ENCODE measurements around the gene TAF1. TPM values are rescaled to one million over a fixed set of nuclear protein-coding genes. Genes with fewer than 3 reads are reported as not detected.

TAF1 gene
- total and polyA plus RNA-seq, 2 donors (not counting 3 experiments of a cell fraction or from before 2014, with no cell fraction given), result 8.2 to 41.0 TPM

DNA sequence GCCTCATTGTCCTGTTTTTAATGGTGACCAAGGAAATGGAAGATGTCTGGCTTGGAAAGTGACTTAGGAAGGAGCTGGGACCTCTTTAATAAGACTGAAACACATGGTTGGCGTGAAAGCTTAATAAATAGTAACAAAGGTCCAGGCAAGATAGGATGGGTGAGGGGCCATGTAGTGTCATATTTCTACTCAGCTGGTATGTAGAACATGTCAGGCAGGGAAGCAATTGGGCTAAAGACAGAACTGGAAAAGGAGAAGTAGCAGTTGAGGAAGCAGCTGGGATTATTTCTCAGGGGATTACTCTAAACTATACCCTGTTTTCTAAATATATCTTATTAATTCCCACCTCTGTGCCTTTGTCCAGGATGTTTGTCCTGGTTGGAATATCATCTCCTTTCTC lies 46.0 kb upstream of the TAF1 start:
- intact Hi-C loops (cut with micrococcal nuclease), result no loop called here
- Histone ChIP-seq H3K27ac (ENCODE audit: insufficient read depth, low read depth, low read length) (no peak overlapping the region), H3K4me1 (ENCODE audit: control insufficient read depth, extremely low read depth, insufficient read depth, low read length) (no peaks in the 10 kb centered on the region), H3K9me1 (replicated peaks; ENCODE audit: control insufficient read depth, extremely low read depth, insufficient read depth, low read length) (no peaks in the 10 kb centered on the region), H3K36me3 (ENCODE audit: control insufficient read depth in 2 of 2, extremely low read depth in 1 of 2, insufficient read depth in 2 of 2, low read length in 2 of 2) (no peaks in the 10 kb centered on the region), H3K4me2 (ENCODE audit: insufficient read depth, low read length) (no peak overlapping the region), H3K4me3 (replicated peaks in 1 of 3; ENCODE audit: insufficient read depth in 1 of 3, low read depth in 1 of 3, low read length in 3 of 3) (no peak overlapping the region), H3K27me3 (ENCODE audit: control insufficient read depth in 2 of 2, insufficient read depth in 2 of 2, low read length in 2 of 2) (no peaks in the 10 kb centered on the region), H3K9me3 (replicated peaks; ENCODE audit: control insufficient read depth, insufficient read depth, low read length) (no peaks in the 10 kb centered on the region), H3K79me2 (ENCODE audit: control insufficient read depth, insufficient read depth, low read length) (no peaks in the 10 kb centered on the region), H3K9ac (replicated peaks; ENCODE audit: extremely low read depth, insufficient read depth, low read length) (no peak overlapping the region), H2AFZ (ENCODE audit: low read depth, low read length) (no peak overlapping the region), H4K20me1 (replicated peaks; ENCODE audit: control insufficient read depth, extremely low read depth, insufficient read depth, low read length) (no peaks in the 10 kb centered on the region)
- ChIA-PET CTCF (interaction anchor here (1.0 kb wide), 1 partner anchor 37 kb away, joined by 4 read pairs; the partner anchor contains the start of gene NONO), POLR2A (interaction anchor here (0.6 kb wide), 1 partner anchor 46 kb away, joined by 3 read pairs; the partner anchor contains the start of gene TAF1)
- dilution Hi-C loops (cut with MboI; ENCODE audit: extremely low pct_ligation_motif_present, low sequenced_read_pairs), result no loop called here
- TF ChIP-seq MYC (IDR thresholded peaks at IDR 0.05; ENCODE audit: low read depth, low read length) (no peak), EZH2 (IDR thresholded peaks at IDR 0.05; ENCODE audit: borderline replicate concordance, low read depth, low read length, severe bottlenecking) (no peak), POLR2A (IDR thresholded peaks at IDR 0.05; ENCODE audit: low read depth, low read length) (no peak), FOS (IDR thresholded peaks at IDR 0.05; ENCODE audit: borderline replicate concordance, insufficient read depth, low read length) (no peak), JUN (IDR thresholded peaks at IDR 0.05; ENCODE audit: borderline replicate concordance, insufficient read depth, insufficient read length, low read depth) (no peak), POLR2AphosphoS5 (IDR thresholded peaks at IDR 0.05; ENCODE audit: insufficient read depth, low read depth, low read length) (no peak), GATA2 (IDR thresholded peaks at IDR 0.05; ENCODE audit: insufficient read depth, insufficient read length, low read depth, low read length) (no peak)
- TF ChIP-seq, protein P1, sequence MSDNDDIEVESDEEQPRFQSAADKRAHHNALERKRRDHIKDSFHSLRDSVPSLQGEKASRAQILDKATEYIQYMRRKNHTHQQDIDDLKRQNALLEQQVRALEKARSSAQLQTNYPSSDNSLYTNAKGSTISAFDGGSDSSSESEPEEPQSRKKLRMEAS (IDR thresholded peaks at IDR 0.05; ENCODE audit: insufficient read depth, insufficient read length), result no peak
- TF ChIP-seq, protein P2, sequence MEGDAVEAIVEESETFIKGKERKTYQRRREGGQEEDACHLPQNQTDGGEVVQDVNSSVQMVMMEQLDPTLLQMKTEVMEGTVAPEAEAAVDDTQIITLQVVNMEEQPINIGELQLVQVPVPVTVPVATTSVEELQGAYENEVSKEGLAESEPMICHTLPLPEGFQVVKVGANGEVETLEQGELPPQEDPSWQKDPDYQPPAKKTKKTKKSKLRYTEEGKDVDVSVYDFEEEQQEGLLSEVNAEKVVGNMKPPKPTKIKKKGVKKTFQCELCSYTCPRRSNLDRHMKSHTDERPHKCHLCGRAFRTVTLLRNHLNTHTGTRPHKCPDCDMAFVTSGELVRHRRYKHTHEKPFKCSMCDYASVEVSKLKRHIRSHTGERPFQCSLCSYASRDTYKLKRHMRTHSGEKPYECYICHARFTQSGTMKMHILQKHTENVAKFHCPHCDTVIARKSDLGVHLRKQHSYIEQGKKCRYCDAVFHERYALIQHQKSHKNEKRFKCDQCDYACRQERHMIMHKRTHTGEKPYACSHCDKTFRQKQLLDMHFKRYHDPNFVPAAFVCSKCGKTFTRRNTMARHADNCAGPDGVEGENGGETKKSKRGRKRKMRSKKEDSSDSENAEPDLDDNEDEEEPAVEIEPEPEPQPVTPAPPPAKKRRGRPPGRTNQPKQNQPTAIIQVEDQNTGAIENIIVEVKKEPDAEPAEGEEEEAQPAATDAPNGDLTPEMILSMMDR (IDR thresholded peaks at IDR 0.05; ENCODE audit: extremely low read depth in 1 of 2, insufficient read depth in 1 of 2, low read depth in 1 of 2, low read length in 2 of 2), result no peak
- DNase-seq (ENCODE audit: low read depth, low spot score), result no peak
- BruUV-seq (replicated peaks), result no TSS peak
- FAIRE-seq, result no peak
